CD4-positive, alpha-beta T cell (primary cell): ENCODE data around the gene CDKAL1. TPM values are rescaled to one million over a fixed set of nuclear protein-coding genes. Genes with fewer than 3 reads are reported as not detected.

Experiments used
- ATAC-seq: fragments of 200-7000 bp; cut with Tn5 transposase; one replicate; pipeline ENCODE4 v1.10.0; 2022; ENCODE audit warnings: mild to moderate bottlenecking; ENCODE audit not compliant: poor library complexity
- CTCF ChIA-PET: fragments of 350-600 bp; sonication (Branson Sonifier 250); formaldehyde crosslinking; loops from one replicate; lab custom pipeline; 2021; ENCODE audit warnings: antibody characterized with exemption, inconsistent platforms; lab: Charles Lee
- POLR2A ChIA-PET: fragments of 350-600 bp; sonication (Branson Sonifier 250); formaldehyde crosslinking; loops from one replicate; lab custom pipeline; 2021; ENCODE audit warnings: antibody characterized with exemption, inconsistent platforms; lab: Charles Lee
- DNase-seq, 14 experiments: peaks; one replicate each; pipeline ENCODE4 v3.0.0-alpha.2; 2013 to 2020; ENCODE audit warnings: mixed read lengths in 2 of 14
- H3K27ac ChIP-seq, 2 donors: one replicate each; pipeline versions ENCODE4 v1.5.1 to v1.7.0; 2013; ENCODE audit warnings: low read length in 2 of 2, low read depth in 1 of 2, mild to moderate bottlenecking in 1 of 2
- H3K27me3 ChIP-seq, 2 experiments: 1 replicate in 1 of 2; 2 replicates in 1 of 2; pipeline versions ENCODE4 v1.6.1 to v1.7.0; 2013; ENCODE audit warnings: low read length in 2 of 2, control low read depth in 1 of 2, mild to moderate bottlenecking in 1 of 2, moderate library complexity in 1 of 2; ENCODE audit not compliant: insufficient read depth in 2 of 2, control insufficient read depth in 1 of 2
- H3K36me3 ChIP-seq: one replicate; pipeline ENCODE4 v1.6.1; 2013; ENCODE audit warnings: low read length, control low read depth; ENCODE audit not compliant: insufficient read depth
- H3K4me1 ChIP-seq: one replicate; pipeline ENCODE4 v1.6.1; 2013; ENCODE audit warnings: low read length, control low read depth; ENCODE audit not compliant: insufficient read depth
- H3K4me3 ChIP-seq: one replicate; pipeline ENCODE4 v1.5.1; 2013; ENCODE audit warnings: mild to moderate bottlenecking, low read length, moderate library complexity
- H3K9me3 ChIP-seq, 2 experiments: 1 replicate in 1 of 2; 2 replicates in 1 of 2; pipeline versions ENCODE4 v1.6.1 to v1.7.0; 2013; ENCODE audit warnings: low read length in 2 of 2, mild to moderate bottlenecking in 2 of 2, control low read depth in 1 of 2, moderate library complexity in 1 of 2; ENCODE audit not compliant: control insufficient read depth in 1 of 2, insufficient read depth in 1 of 2
- H3K27ac Mint-ChIP-seq: one replicate; pipeline ENCODE4 v1.8.0; 2020; ENCODE audit warnings: mixed read lengths
- H3K27me3 Mint-ChIP-seq: one replicate; pipeline ENCODE4 v1.8.0; 2021; ENCODE audit warnings: mixed read lengths
- H3K36me3 Mint-ChIP-seq: one replicate; pipeline ENCODE4 v1.8.0; 2021; ENCODE audit warnings: low read depth, mixed read lengths
- H3K4me1 Mint-ChIP-seq: one replicate; pipeline ENCODE4 v1.8.0; 2021; ENCODE audit warnings: low read depth, mixed read lengths
- H3K4me3 Mint-ChIP-seq: one replicate; pipeline ENCODE4 v1.8.0; 2020; ENCODE audit warnings: mild to moderate bottlenecking, mixed read lengths
- H3K9me3 Mint-ChIP-seq: one replicate; pipeline ENCODE4 v1.8.0; 2020; ENCODE audit warnings: mixed read lengths
- CTCF ChIP-seq: fragments of 200-600 bp; IDR thresholded peaks from one replicate; pipeline ENCODE4 v1.8.0; 2022; ENCODE audit warnings: antibody characterized with exemption, mild to moderate bottlenecking
- intact Hi-C, 2 experiments: fragments of 100-400 bp; cut with DNase I in 1 of 2; cut with micrococcal nuclease in 1 of 2; formaldehyde crosslinking; loops; one replicate each; pipeline versions ENCODE4 v1.15.1 to v1.9.0; 2023 to 2025; cut with DNase I, micrococcal nuclease
- total RNA-seq, 174 experiments: library from RNA in 2 of 174; stranded (reverse) in 2 of 174; gene quantifications; one replicate each; pipeline ENCODE4 v1.2.3 and lab custom pipeline; 2021 to 2026

The CDKAL1 gene
- total RNA-seq, 2 experiments from 2014 or later, result 21.3 to 23.9 TPM

- Histone ChIP-seq H3K4me3 (no peak overlapping the region), H3K36me3 (no peaks in the 10 kb centered on the region), H3K4me1 (peaks cover 5% of the 10 kb centered on the region), H3K9me3 (no peaks in the 10 kb centered on the region), H3K27me3 (no peaks in the 10 kb centered on the region), H3K27ac (no peak overlapping the region)
- no peak overlapping the region for H3K4me3 Mint-ChIP-seq
- no peak for DNase-seq
- peaks cover 4% of the 10 kb centered on the region for H3K36me3 Mint-ChIP-seq
- H3K9me3 Mint-ChIP-seq, result no peaks in the 10 kb centered on the region
- peaks cover 37% of the 10 kb centered on the region for H3K4me1 Mint-ChIP-seq
- no peak for ATAC-seq
- intact Hi-C loops, result no loop called here
- TF ChIP-seq CTCF, result no peak
- ChIA-PET POLR2A (no interaction called here), CTCF (no interaction called here)
- no peak overlapping the region for H3K27ac Mint-ChIP-seq
- no peaks in the 10 kb centered on the region for H3K27me3 Mint-ChIP-seq
Observed at GRCh38 chr6:20693466-20694063, 159.3 kb downstream of the CDKAL1 start.

DNA sequence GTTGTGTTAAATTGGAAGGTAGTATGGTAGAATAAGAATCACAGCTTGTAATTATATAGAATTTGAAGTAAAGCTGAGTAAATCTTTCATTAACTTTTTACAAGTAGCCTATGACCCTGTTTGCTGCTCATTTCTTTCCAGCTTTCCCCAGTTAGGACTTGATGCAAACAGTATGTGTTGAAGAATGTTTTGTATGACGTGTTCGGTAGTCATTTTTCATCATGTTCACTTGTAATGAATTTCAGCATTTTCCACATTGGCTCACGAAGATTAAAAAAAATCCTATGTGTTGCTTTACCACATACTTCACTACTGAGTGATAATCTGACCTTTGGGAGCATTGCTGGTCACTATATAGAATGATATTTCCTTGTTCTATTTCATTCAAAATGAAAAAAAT is 162.4 kb downstream of the CDKAL1 start:
- ChIA-PET CTCF (no interaction called here), POLR2A (no interaction called here)
- no peaks in the 10 kb centered on the region for H3K9me3 ChIP-seq
- Mint-ChIP-seq H3K9me3 (no peaks in the 10 kb centered on the region), H3K27me3 (no peaks in the 10 kb centered on the region), H3K4me1 (peaks cover 30% of the 10 kb centered on the region), H3K4me3 (no peak overlapping the region), H3K27ac (no peak overlapping the region), H3K36me3 (peaks cover 4% of the 10 kb centered on the region)
- H3K27me3 ChIP-seq, result no peaks in the 10 kb centered on the region
- DNase-seq (no peak), ATAC-seq (no peak)
- no peak overlapping the region for H3K27ac ChIP-seq
- intact Hi-C loops, result no loop called here
- H3K4me3 ChIP-seq, result no peak overlapping the region
- no peaks in the 10 kb centered on the region for H3K36me3 ChIP-seq
- TF ChIP-seq CTCF, result no peak
- H3K4me1 ChIP-seq, result no peaks in the 10 kb centered on the region

DNA sequence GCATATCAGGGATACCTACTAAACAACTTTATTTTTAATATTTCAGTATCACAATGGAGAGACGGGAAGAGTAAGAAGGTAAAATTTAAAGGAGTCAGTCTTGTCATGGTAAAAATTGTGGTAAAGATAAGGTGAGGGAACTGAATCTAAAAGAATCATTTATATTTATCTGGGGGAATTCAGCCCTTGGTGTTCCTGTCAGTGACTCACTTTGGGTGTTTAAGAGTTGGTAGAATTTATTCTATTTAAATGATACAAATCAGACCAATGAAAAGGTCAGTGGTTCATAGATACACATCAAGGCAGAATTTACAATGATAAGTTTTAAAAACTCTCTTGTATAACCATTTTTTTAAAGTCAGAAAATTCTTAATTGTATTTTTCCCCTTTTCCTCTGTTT is 164.4 kb downstream of the CDKAL1 start:
- peaks cover 4% of the 10 kb centered on the region for H3K36me3 Mint-ChIP-seq
- no peak overlapping the region for H3K27ac Mint-ChIP-seq
- H3K27ac ChIP-seq, result no peak overlapping the region
- no peaks in the 10 kb centered on the region for H3K27me3 ChIP-seq
- H3K4me3 ChIP-seq, result no peak overlapping the region
- ChIA-PET POLR2A (no interaction called here), CTCF (no interaction called here)
- H3K9me3 ChIP-seq, result no peaks in the 10 kb centered on the region
- H3K4me1 Mint-ChIP-seq, result peaks cover 24% of the 10 kb centered on the region
- no peak for TF ChIP-seq CTCF
- no peaks in the 10 kb centered on the region for H3K9me3 Mint-ChIP-seq
- intact Hi-C loops, result no loop called here
- DNase-seq (no peak), ATAC-seq (no peak)
- no peaks in the 10 kb centered on the region for H3K36me3 ChIP-seq
- H3K4me3 Mint-ChIP-seq, result no peak overlapping the region
- H3K27me3 Mint-ChIP-seq, result no peaks in the 10 kb centered on the region
- peaks cover 5% of the 10 kb centered on the region for H3K4me1 ChIP-seq
